OCI-LY7 (cell line): ENCODE data around the gene ZNF747. TPM values are rescaled to one million over a fixed set of nuclear protein-coding genes. Genes with fewer than 3 reads are reported as not detected.

ENCODE experiments used
- BruUV-seq: library from RNA; stranded (reverse); fragments of 400-500 nt; replicated peaks from 2 replicates; lab custom pipeline; 2021; lab: Mats Ljungman, UMichigan
- CTCF ChIA-PET: fragments of 300-600 bp; sonication (Branson Sonifier 250); formaldehyde crosslinking; loops from one replicate; lab custom pipeline; 2022; ENCODE audit warnings: antibody characterized with exemption; ENCODE audit not compliant: unreplicated experiment; lab: Charles Lee
- POLR2A ChIA-PET: fragments of 300-600 bp; sonication (Branson Sonifier 250); formaldehyde crosslinking; loops from one replicate; lab custom pipeline; 2022; ENCODE audit warnings: antibody characterized with exemption; lab: Charles Lee
- DNase-seq: peaks from one replicate; pipeline ENCODE4 v3.0.0-alpha.2; 2015; ENCODE audit warnings: low spot score
- H2AFZ ChIP-seq: fragments of 200-600 bp; sonication (generic), shearing (Covaris generic); 2 replicates; pipeline ENCODE4 v1.6.1; 2014; ENCODE audit warnings: mild to moderate bottlenecking, antibody characterized with exemption, low read length, moderate library complexity
- H3K27ac ChIP-seq: fragments of 200-600 bp; sonication (generic); 2 replicates; pipeline ENCODE4 v1.5.1; 2014; ENCODE audit warnings: mixed run types, low read depth, mild to moderate bottlenecking, moderate library complexity, low read length, inconsistent platforms; ENCODE audit not compliant: poor library complexity, severe bottlenecking
- H3K36me3 ChIP-seq: fragments of 200-600 bp; sonication (generic); 2 replicates; pipeline ENCODE4 v1.6.1; 2014; ENCODE audit warnings: mild to moderate bottlenecking, antibody characterized with exemption, low read length, moderate library complexity, mixed read lengths; ENCODE audit not compliant: insufficient read depth
- H3K4me1 ChIP-seq: fragments of 200-600 bp; sonication (generic); 2 replicates; pipeline ENCODE4 v1.5.1; 2014; ENCODE audit warnings: mild to moderate bottlenecking, low read length; ENCODE audit not compliant: insufficient read depth, poor library complexity, severe bottlenecking
- H3K4me2 ChIP-seq: fragments of 200-600 bp; sonication (generic); 2 replicates; pipeline ENCODE4 v1.6.1; 2014; ENCODE audit warnings: mild to moderate bottlenecking, low read length
- H3K4me3 ChIP-seq: fragments of 200-600 bp; sonication (generic); 2 replicates; pipeline ENCODE4 v1.5.1; 2014; ENCODE audit warnings: mild to moderate bottlenecking, low read depth, low read length; ENCODE audit not compliant: poor library complexity, severe bottlenecking
- H3K79me2 ChIP-seq: fragments of 200-600 bp; sonication (generic); 2 replicates; pipeline ENCODE4 v1.6.1; 2016; ENCODE audit warnings: low read depth, mild to moderate bottlenecking, low read length, moderate library complexity, mixed read lengths; ENCODE audit not compliant: insufficient read depth
- H3K9me2 ChIP-seq: fragments of 200-600 bp; sonication (generic); 2 replicates; pipeline ENCODE4 v1.6.1; 2016; ENCODE audit warnings: mild to moderate bottlenecking, low read length, mixed read lengths; ENCODE audit not compliant: insufficient read depth
- H3K9me3 ChIP-seq: fragments of 200-600 bp; sonication (generic); 2 replicates; pipeline ENCODE4 v1.6.1; 2014; ENCODE audit warnings: mild to moderate bottlenecking, mixed run types, low read length, mixed read lengths
- H4K20me1 ChIP-seq: fragments of 200-600 bp; sonication (generic); 2 replicates; pipeline ENCODE4 v1.6.1; 2014; ENCODE audit warnings: mild to moderate bottlenecking, antibody characterized with exemption, low read length, moderate library complexity, mixed read lengths; ENCODE audit not compliant: insufficient read depth
- EZH2phosphoT487 ChIP-seq: fragments of 200-600 bp; sonication (generic); IDR thresholded peaks from 2 replicates; pipeline ENCODE4 v1.6.1; 2018; ENCODE audit warnings: low read depth, borderline replicate concordance, mild to moderate bottlenecking, mixed run types, antibody characterized with exemption, low read length, moderate library complexity, mixed read lengths
- intact Hi-C: fragments of 100-400 bp; cut with micrococcal nuclease; formaldehyde crosslinking; loops from one replicate; pipeline ENCODE4 v1.10.0; 2022; ENCODE audit not compliant: unreplicated experiment
- total RNA-seq, 2 experiments: library from RNA; depleted of rRNA in 1 of 2; stranded (reverse); fragments of >200 nt in 1 of 2; shearing (Covaris generic) in 1 of 2; gene quantifications; 2 replicates each; pipeline ENCODE4 v1.2.3, GENCODE V29; 2014 to 2022
- TF ChIP-seq, protein P1 (sequence below): fragments of 200-600 bp; sonication (generic); conservative IDR thresholded peaks from 2 replicates; pipeline ENCODE4 v1.5.1; 2014; ENCODE audit warnings: mild to moderate bottlenecking, antibody characterized with exemption, low read length, moderate library complexity, mixed read lengths

Gene ZNF747
- total RNA-seq, 2 experiments from 2014 or later: 17.2 to 22.2 TPM

DNA sequence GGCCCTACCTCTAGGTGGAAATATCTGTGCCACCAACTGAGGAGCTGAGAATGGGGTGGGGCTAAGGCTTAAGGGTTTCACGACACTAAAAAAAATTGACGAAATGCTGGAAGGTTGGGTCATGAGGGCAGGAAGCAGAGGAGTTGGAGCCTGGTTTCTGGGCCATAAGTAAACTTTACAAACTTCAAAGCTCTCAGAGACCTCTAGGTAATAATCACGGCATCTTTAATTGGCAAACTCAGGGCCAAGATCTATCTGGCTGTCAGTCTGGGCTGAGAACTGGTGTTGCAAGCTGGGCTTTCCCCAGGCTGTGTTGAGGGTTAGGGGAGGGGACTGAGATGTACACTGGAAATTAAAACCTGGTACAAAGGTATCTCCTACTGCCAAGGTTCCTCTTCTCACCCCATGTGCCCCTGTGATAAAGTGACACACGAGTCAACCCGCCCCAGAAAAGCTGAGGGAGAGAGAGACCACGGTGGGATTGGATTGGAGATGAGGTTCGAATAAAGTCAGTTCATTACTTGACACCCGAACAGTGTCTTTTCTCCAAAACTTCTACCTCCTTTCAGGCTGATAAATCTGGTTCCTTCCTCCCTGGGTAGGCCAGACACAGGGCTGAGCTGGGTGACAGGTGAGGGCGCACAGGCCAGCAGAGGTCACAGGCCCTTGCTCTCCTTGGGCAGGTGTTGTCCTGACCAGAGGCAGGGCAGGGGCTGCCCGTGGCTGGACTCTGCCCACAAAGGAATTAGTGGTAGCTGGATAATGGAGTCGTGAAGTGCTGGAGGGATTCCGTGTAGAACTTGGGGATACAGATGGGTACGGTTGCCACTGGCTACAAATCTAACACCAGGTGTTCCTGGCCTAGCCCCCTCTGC lies 4.3 kb downstream of the ZNF747 start:
- H3K79me2 ChIP-seq: peaks cover 14% of the 10 kb centered on the region; the same call in 1 of the 2 replicates
- H3K9me3 ChIP-seq: no peaks in the 10 kb centered on the region
- H2AFZ ChIP-seq: no peak overlapping the region
- no peak overlapping the region for H3K4me3 ChIP-seq
- no peak for TF ChIP-seq EZH2phosphoT487
- TF ChIP-seq, protein P1, sequence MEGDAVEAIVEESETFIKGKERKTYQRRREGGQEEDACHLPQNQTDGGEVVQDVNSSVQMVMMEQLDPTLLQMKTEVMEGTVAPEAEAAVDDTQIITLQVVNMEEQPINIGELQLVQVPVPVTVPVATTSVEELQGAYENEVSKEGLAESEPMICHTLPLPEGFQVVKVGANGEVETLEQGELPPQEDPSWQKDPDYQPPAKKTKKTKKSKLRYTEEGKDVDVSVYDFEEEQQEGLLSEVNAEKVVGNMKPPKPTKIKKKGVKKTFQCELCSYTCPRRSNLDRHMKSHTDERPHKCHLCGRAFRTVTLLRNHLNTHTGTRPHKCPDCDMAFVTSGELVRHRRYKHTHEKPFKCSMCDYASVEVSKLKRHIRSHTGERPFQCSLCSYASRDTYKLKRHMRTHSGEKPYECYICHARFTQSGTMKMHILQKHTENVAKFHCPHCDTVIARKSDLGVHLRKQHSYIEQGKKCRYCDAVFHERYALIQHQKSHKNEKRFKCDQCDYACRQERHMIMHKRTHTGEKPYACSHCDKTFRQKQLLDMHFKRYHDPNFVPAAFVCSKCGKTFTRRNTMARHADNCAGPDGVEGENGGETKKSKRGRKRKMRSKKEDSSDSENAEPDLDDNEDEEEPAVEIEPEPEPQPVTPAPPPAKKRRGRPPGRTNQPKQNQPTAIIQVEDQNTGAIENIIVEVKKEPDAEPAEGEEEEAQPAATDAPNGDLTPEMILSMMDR: no peak
- no peaks in the 10 kb centered on the region for H3K9me2 ChIP-seq
- no peak for DNase-seq
- no peak overlapping the region for H3K27ac ChIP-seq
- H3K4me1 ChIP-seq: peaks cover 39% of the 10 kb centered on the region
- no peaks in the 10 kb centered on the region for H4K20me1 ChIP-seq
- no peak overlapping the region for H3K4me2 ChIP-seq
- H3K36me3 ChIP-seq: peaks cover 21% of the 10 kb centered on the region
- ChIA-PET POLR2A (interaction anchor here (1.2 to 1.7 kb wide), 2 partner anchors 28 to 81 kb away, joined by 3 to 7 read pairs; partner anchors contain the start of gene ZNF764), CTCF (interaction anchor here (0.7 kb wide), 1 partner anchor 51 kb away, joined by 4 read pairs; no protein-coding TSS in a partner anchor)
- intact Hi-C loops: no loop called here
- no TSS peak for BruUV-seq

DNA sequence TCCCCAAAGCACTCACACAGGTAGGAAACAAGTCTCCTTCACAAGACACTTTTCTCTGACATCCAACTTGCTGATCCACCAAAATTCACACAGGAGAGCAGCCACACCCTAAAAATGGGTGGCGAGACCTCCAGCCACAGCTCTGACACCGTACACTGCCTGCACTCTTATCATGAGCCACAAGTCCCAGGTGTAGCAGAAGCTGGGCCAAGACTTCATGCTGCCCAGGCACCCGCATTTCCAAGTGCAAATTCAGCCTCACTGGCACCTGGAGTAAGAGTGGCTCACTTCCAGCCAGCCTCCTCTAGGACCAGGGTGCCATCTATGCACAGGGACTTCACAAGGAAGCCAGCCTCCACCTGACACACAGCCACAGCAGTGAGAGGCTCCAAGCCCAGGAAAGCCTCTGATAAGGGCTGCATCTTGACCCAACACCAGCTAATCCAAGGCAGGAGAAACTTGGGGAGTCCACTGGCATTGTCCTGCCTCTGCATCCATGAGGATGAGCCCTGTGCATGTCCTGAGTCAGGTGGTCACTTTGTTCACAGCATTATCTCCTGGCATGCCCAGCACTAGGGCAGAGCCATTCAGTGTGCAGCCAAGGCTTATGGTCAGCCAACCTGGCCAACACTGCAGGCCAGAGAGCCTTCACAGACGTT lies 5.7 kb downstream of the ZNF747 start:
- H3K4me1 ChIP-seq: peaks cover 35% of the 10 kb centered on the region
- TF ChIP-seq, protein P1: no peak
- no peak for TF ChIP-seq EZH2phosphoT487
- no TSS peak for BruUV-seq
- H4K20me1 ChIP-seq: no peaks in the 10 kb centered on the region
- H3K27ac ChIP-seq: peak overlapping the region; percentile 86
- POLR2A ChIA-PET: interaction anchor here (0.5 to 1.7 kb wide), 3 partner anchors 29 to 436 kb away, joined by 3 to 7 read pairs (median 4); partner anchors contain the start of gene ZNF764
- H3K4me2 ChIP-seq: peak overlapping the region; percentile 87; the same call in 1 of the 2 replicates
- H2AFZ ChIP-seq: no peak overlapping the region
- CTCF ChIA-PET: no interaction called here
- intact Hi-C loops: loop anchor here (5.0 kb wide), 1 partner anchor 68 kb away; no protein-coding TSS in a partner anchor
- H3K4me3 ChIP-seq: no peak overlapping the region
- DNase-seq: no peak
- no peaks in the 10 kb centered on the region for H3K9me2 ChIP-seq
- H3K9me3 ChIP-seq: no peaks in the 10 kb centered on the region
- H3K36me3 ChIP-seq: peaks cover 27% of the 10 kb centered on the region
- H3K79me2 ChIP-seq: peaks cover 9% of the 10 kb centered on the region; the same call in 1 of the 2 replicates
